T-cell (primary cell): Measurements from ENCODE around the gene ZC3HAV1L. TPM values are rescaled to one million over a fixed set of nuclear protein-coding genes. Genes with fewer than 3 reads are reported as not detected.
"Not testable (repeated sequence)": the region's sequence is repeated elsewhere in the genome, so short reads cannot be mapped to it uniquely, and the experiment has no call there.

ENCODE experiments used
- ATAC-seq, 4 experiments: fragments of 200-7000 bp in 3 of 4; fragments of 150-1000 bp in 1 of 4; cut with Tn5 transposase; replicated peaks in 1 of 4; 1 replicate in 3 of 4; 2 replicates in 1 of 4; pipeline ENCODE4 v1.10.0; 2021; ENCODE audit warnings: moderate library complexity in 3 of 4, mild to moderate bottlenecking in 2 of 4, moderate number of reproducible peaks in 1 of 4
- CTCF ChIA-PET, 2 donors: fragments of 300-600 bp; sonication (Branson Sonifier 250); formaldehyde crosslinking; loops; one replicate each; lab custom pipeline; 2022; ENCODE audit warnings: antibody characterized with exemption in 2 of 2; lab: Charles Lee
- POLR2A ChIA-PET, 2 donors: fragments of 300-600 bp; sonication (Branson Sonifier 250); formaldehyde crosslinking; loops; one replicate each; lab custom pipeline; 2022; ENCODE audit warnings: antibody characterized with exemption in 2 of 2; lab: Charles Lee
- DNase-seq, 35 experiments: peaks; one replicate each; pipeline versions ENCODE4 v3.0.0 to v3.0.0-alpha.2; 2013 to 2023
- H3K27ac ChIP-seq: one replicate; pipeline ENCODE4 v1.5.1; 2013; ENCODE audit warnings: low read length
- H3K27me3 ChIP-seq, 2 experiments: replicated peaks in 1 of 2; 1 replicate in 1 of 2; 2 replicates in 1 of 2; pipeline versions ENCODE4 v1.6.1 to v1.7.0; 2013; ENCODE audit warnings: low read length in 1 of 2, mixed read lengths in 1 of 2; ENCODE audit not compliant: control insufficient read depth in 2 of 2, insufficient read depth in 2 of 2; ENCODE audit errors: extremely low read depth in 1 of 2
- H3K36me3 ChIP-seq, 2 donors: 1 replicate in 1 of 2; 2 replicates in 1 of 2; pipeline versions ENCODE4 v1.6.1 to v1.7.0; 2013; ENCODE audit warnings: low read length in 1 of 2; ENCODE audit not compliant: control insufficient read depth in 2 of 2, insufficient read depth in 1 of 2; ENCODE audit errors: extremely low read depth in 1 of 2
- H3K4me1 ChIP-seq, 2 experiments: 1 replicate in 1 of 2; 2 replicates in 1 of 2; pipeline versions ENCODE4 v1.6.1 to v1.7.0; 2013; ENCODE audit warnings: low read length in 2 of 2, mixed read lengths in 1 of 2; ENCODE audit not compliant: insufficient read depth in 2 of 2, control insufficient read depth in 1 of 2; ENCODE audit errors: extremely low read depth in 1 of 2
- H3K4me3 ChIP-seq, 2 donors: 1 replicate in 1 of 2; 2 replicates in 1 of 2; pipeline versions ENCODE4 v1.5.1 to v1.7.0; 2013; ENCODE audit warnings: mild to moderate bottlenecking in 2 of 2, low read length in 1 of 2, moderate library complexity in 1 of 2; ENCODE audit not compliant: control insufficient read depth in 1 of 2; ENCODE audit errors: extremely low read depth in 1 of 2
- H3K9me3 ChIP-seq: 2 replicates; pipeline ENCODE4 v1.7.0; 2013
- H3K27ac Mint-ChIP-seq, 2 donors: one replicate each; pipeline ENCODE4 v1.8.0; 2020 to 2021; ENCODE audit warnings: mild to moderate bottlenecking in 2 of 2, mixed read lengths in 2 of 2
- H3K27me3 Mint-ChIP-seq, 2 donors: one replicate each; pipeline ENCODE4 v1.8.0; 2021 to 2022; ENCODE audit warnings: mixed read lengths in 2 of 2
- H3K36me3 Mint-ChIP-seq: one replicate; pipeline ENCODE4 v1.8.0; 2021; ENCODE audit warnings: mixed read lengths
- H3K4me1 Mint-ChIP-seq, 3 donors: one replicate each; pipeline ENCODE4 v1.8.0; 2020 to 2022; ENCODE audit warnings: mixed read lengths in 3 of 3, mild to moderate bottlenecking in 1 of 3
- H3K4me3 Mint-ChIP-seq, 3 donors: one replicate each; pipeline ENCODE4 v1.8.0; 2020 to 2022; ENCODE audit warnings: mild to moderate bottlenecking in 3 of 3, mixed read lengths in 3 of 3, moderate library complexity in 3 of 3
- H3K9me3 Mint-ChIP-seq, 3 donors: one replicate each; pipeline ENCODE4 v1.8.0; 2020 to 2022; ENCODE audit warnings: mixed read lengths in 3 of 3
- WGBS: methylation state at CpG from one replicate; pipeline ENCODE4 v1.1.5; 2013; ENCODE audit warnings: missing lambda C conversion rate; ENCODE audit not compliant: insufficient coverage; 5-methylcytosine and 5-hydroxymethylcytosine counted together
- total RNA-seq, 35 experiments: library from RNA in 6 of 35; stranded (reverse) in 6 of 35; fragments of 120-200 nt in 1 of 35; gene quantifications; one replicate each; pipeline versions ENCODE4 v1.2.1 to v1.2.4 and lab custom pipeline; 2013 to 2026

Gene ZC3HAV1L
- total RNA-seq, 5 donors from 2014 or later (not counting 1 experiment from before 2014, with no cell fraction given) = 1.2 to 7.6 (median 5.1) TPM

GRCh38 chr7:139026551-139026950 lies 9.3 kb downstream of the ZC3HAV1L start:
- Histone ChIP-seq H3K4me1 (no peaks in the 10 kb centered on the region), H3K4me3 (no peak overlapping the region), H3K27ac (no peak overlapping the region), H3K9me3 (no peaks in the 10 kb centered on the region), H3K36me3 (no peaks in the 10 kb centered on the region), H3K27me3 (no peaks in the 10 kb centered on the region)
- no peaks in the 10 kb centered on the region for H3K27me3 Mint-ChIP-seq
- H3K4me1 Mint-ChIP-seq = no peaks in the 10 kb centered on the region
- CTCF ChIA-PET = interaction anchor here (0.7 to 1.9 kb wide), 2 partner anchors 48 to 55 kb away, joined by 3 to 5 read pairs; no protein-coding TSS in a partner anchor
- H3K4me3 Mint-ChIP-seq = no peak overlapping the region
- no peak for DNase-seq
- no peaks in the 10 kb centered on the region for H3K9me3 Mint-ChIP-seq
- no peak for ATAC-seq
- H3K27ac Mint-ChIP-seq = no peak overlapping the region
- POLR2A ChIA-PET = no interaction called here
- 100% methylated on average over 1 of the region's 6 CpGs for WGBS
- no peaks in the 10 kb centered on the region for H3K36me3 Mint-ChIP-seq

DNA sequence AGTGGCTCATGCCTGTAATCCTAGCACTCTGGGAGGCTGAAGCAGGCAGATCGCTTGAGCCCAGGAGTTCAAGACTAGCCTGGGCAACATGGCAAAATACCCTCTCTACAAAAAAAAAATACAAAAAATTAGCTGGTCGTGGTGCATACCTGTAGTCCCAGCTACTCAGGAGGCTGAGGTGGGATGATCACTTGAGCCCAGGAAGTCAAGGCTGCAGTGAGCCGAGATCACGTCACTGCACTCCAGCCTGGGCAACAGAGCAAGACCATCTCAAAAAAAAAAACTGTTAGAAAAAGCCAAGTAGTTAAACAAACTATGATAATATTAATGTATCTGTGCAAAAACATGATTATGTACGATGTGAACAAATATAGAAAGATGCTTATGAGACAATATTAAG lies 10.0 kb downstream of the ZC3HAV1L start:
- not testable (repeated sequence) for H3K9me3 Mint-ChIP-seq, DNase-seq, H3K4me1 Mint-ChIP-seq, H3K36me3 ChIP-seq, H3K9me3 ChIP-seq, ATAC-seq, H3K27me3 ChIP-seq, H3K4me3 ChIP-seq, H3K27ac ChIP-seq, H3K27ac Mint-ChIP-seq, H3K27me3 Mint-ChIP-seq, H3K4me1 ChIP-seq, H3K36me3 Mint-ChIP-seq, H3K4me3 Mint-ChIP-seq
- WGBS = 73% methylated on average over 2 of the region's 5 CpGs
- POLR2A ChIA-PET = interaction anchor here in 1 of 2 donors (0.7 kb wide), 1 partner anchor 239 kb away, joined by 3 read pairs; no protein-coding TSS in a partner anchor
- CTCF ChIA-PET = interaction anchor here in 1 of 2 donors (0.8 to 1.9 kb wide), 2 partner anchors 49 to 139 kb away, joined by 3 to 5 read pairs; no protein-coding TSS in a partner anchor

GRCh38 chr7:139023076-139023475 lies 12.8 kb downstream of the ZC3HAV1L start:
- 94% methylated on average over 5 of the region's 5 CpGs for WGBS
- Histone ChIP-seq H3K36me3 (no peaks in the 10 kb centered on the region), H3K27ac (no peak overlapping the region), H3K4me3 (no peak overlapping the region), H3K4me1 (no peaks in the 10 kb centered on the region), H3K9me3 (no peaks in the 10 kb centered on the region), H3K27me3 (no peaks in the 10 kb centered on the region)
- no peak for DNase-seq
- Mint-ChIP-seq H3K36me3 (no peaks in the 10 kb centered on the region), H3K27ac (no peak overlapping the region), H3K4me1 (peaks cover 0 to 5% (median 3%) of the 10 kb centered on the region in 3 donors), H3K27me3 (no peaks in the 10 kb centered on the region), H3K4me3 (no peak overlapping the region), H3K9me3 (no peaks in the 10 kb centered on the region)
- ChIA-PET CTCF (interaction anchor here in 1 of 2 donors (1.6 kb wide), 1 partner anchor 52 kb away, joined by 5 read pairs; no protein-coding TSS in a partner anchor), POLR2A (no interaction called here)
- ATAC-seq = no peak

GRCh38 chr7:139022286-139022685 lies 13.6 kb downstream of the ZC3HAV1L start:
- POLR2A ChIA-PET = no interaction called here

DNA sequence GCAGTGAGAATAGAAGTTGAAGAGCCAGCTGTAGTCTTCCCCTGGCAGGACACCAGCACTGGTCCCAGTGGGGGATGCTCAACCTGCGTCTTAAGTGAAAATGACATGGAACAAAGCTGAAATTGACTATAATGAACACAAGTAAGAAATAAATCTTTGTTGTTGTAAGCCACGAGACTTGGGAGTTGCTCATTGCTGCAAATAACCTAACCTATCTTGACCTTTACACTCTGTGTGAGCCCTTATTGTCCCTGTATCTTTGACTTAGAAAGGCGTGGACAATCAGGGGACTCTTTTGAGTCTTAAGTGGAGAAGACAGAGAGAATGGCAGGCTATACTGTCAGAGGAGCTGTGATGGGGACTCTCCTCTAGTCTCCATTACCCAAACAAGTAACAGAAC lies 16.9 kb downstream of the ZC3HAV1L start:
- Histone ChIP-seq H3K4me1 (no peaks in the 10 kb centered on the region), H3K27ac (no peak overlapping the region), H3K36me3 (no peaks in the 10 kb centered on the region), H3K9me3 (no peaks in the 10 kb centered on the region), H3K27me3 (peaks cover 0 to 6% of the 10 kb centered on the region in 2 experiments), H3K4me3 (no peak overlapping the region)
- no peak overlapping the region for H3K27ac Mint-ChIP-seq
- no peaks in the 10 kb centered on the region for H3K36me3 Mint-ChIP-seq
- H3K4me3 Mint-ChIP-seq = no peak overlapping the region
- H3K4me1 Mint-ChIP-seq = peaks cover 6 to 17% (median 9%) of the 10 kb centered on the region in 3 donors
- ChIA-PET CTCF (interaction anchor here (0.6 to 3.7 kb wide), 6 partner anchors 23 to 791 kb away, joined by 3 to 36 read pairs (median 5); no protein-coding TSS in a partner anchor), POLR2A (no interaction called here)
- no peak for DNase-seq
- no peak for ATAC-seq
- no CpG with 5 or more reads among the region's 3 CpGs for whole genome bisulfite sequencing
- H3K27me3 Mint-ChIP-seq = peaks cover 0 to 9% of the 10 kb centered on the region in 2 donors
- no peaks in the 10 kb centered on the region for H3K9me3 Mint-ChIP-seq

More at GRCh38 chr7:139022286-139022685, 13.6 kb downstream of the ZC3HAV1L start:
- H3K36me3 ChIP-seq = no peaks in the 10 kb centered on the region
- no peaks in the 10 kb centered on the region for H3K27me3 Mint-ChIP-seq
- no peak overlapping the region for H3K4me3 Mint-ChIP-seq
- 82% methylated on average over 1 of the region's 4 CpGs for WGBS
- H3K4me3 ChIP-seq = no peak overlapping the region
- ATAC-seq (no peak), DNase-seq (no peak)
- H3K9me3 ChIP-seq = no peaks in the 10 kb centered on the region
- CTCF ChIA-PET = interaction anchor here in 1 of 2 donors (1.6 kb wide), 1 partner anchor 53 kb away, joined by 5 read pairs; no protein-coding TSS in a partner anchor
- no peaks in the 10 kb centered on the region for H3K36me3 Mint-ChIP-seq
- H3K4me1 Mint-ChIP-seq = peaks cover 2 to 8% (median 5%) of the 10 kb centered on the region in 3 donors
- no peaks in the 10 kb centered on the region for H3K9me3 Mint-ChIP-seq
- no peak overlapping the region for H3K27ac ChIP-seq
- H3K27me3 ChIP-seq = no peaks in the 10 kb centered on the region
- H3K27ac Mint-ChIP-seq = no peak overlapping the region
- no peaks in the 10 kb centered on the region for H3K4me1 ChIP-seq

- H3K4me1 Mint-ChIP-seq = peaks cover 6 to 17% (median 9%) of the 10 kb centered on the region in 3 donors
- Histone ChIP-seq H3K9me3 (no peaks in the 10 kb centered on the region), H3K4me3 (no peak overlapping the region), H3K4me1 (no peaks in the 10 kb centered on the region), H3K27ac (no peak overlapping the region), H3K27me3 (peaks cover 0 to 6% of the 10 kb centered on the region in 2 experiments), H3K36me3 (no peaks in the 10 kb centered on the region)
- 15% methylated on average over 2 of the region's 7 CpGs for WGBS
- H3K4me3 Mint-ChIP-seq = no peak overlapping the region
- no peaks in the 10 kb centered on the region for H3K9me3 Mint-ChIP-seq
- no peaks in the 10 kb centered on the region for H3K36me3 Mint-ChIP-seq
- peak; percentile 15 to 80 (median 55) for DNase-seq
- CTCF ChIA-PET = interaction anchor here (0.5 to 3.7 kb wide), 20 partner anchors 11 to 1902 kb away, joined by 3 to 36 read pairs (median 4); a partner anchor contains a TSS
- peak; percentile 81 to 98 (median 88) for ATAC-seq
- peaks cover 0 to 9% of the 10 kb centered on the region in 2 donors for H3K27me3 Mint-ChIP-seq
- H3K27ac Mint-ChIP-seq = no peak overlapping the region
- POLR2A ChIA-PET = interaction anchor here (0.5 to 1.0 kb wide), 2 partner anchors 78 to 102 kb away, joined by 3 to 5 read pairs; no protein-coding TSS in a partner anchor
Observed at GRCh38 chr7:139016931-139017511, 18.8 kb downstream of the ZC3HAV1L start.
